Caco-2 (cell line): ENCODE results near the gene ANK2. TPM values are rescaled to one million over a fixed set of nuclear protein-coding genes. Genes with fewer than 3 reads are reported as not detected.

ENCODE experiments used
- BruUV-seq: library from RNA; stranded (reverse); fragments of 400-500 nt; replicated peaks from 2 replicates; lab custom pipeline; 2021; lab: Mats Ljungman, UMichigan
- CTCF ChIA-PET: fragments of 300-600 bp; sonication (Branson Sonifier 250); formaldehyde crosslinking; loops from one replicate; lab custom pipeline; 2022; ENCODE audit warnings: antibody characterized with exemption; lab: Charles Lee
- POLR2A ChIA-PET: fragments of 300-600 bp; sonication (Branson Sonifier 250); formaldehyde crosslinking; loops from one replicate; lab custom pipeline; 2022; ENCODE audit warnings: antibody characterized with exemption; lab: Charles Lee
- DNase-seq, 2 experiments: peaks; one replicate each; pipeline versions ENCODE4 v3.0.0 to v3.0.0-alpha.2; 2020 to 2022
- H3K27me3 ChIP-seq: replicated peaks from 2 replicates; pipeline ENCODE4 v1.6.0; 2011; ENCODE audit warnings: low read length; ENCODE audit not compliant: control insufficient read depth, insufficient read depth
- H3K36me3 ChIP-seq: 2 replicates; pipeline ENCODE4 v1.5.1; 2011; ENCODE audit warnings: low read length; ENCODE audit not compliant: control insufficient read depth, insufficient read depth
- H3K4me1 ChIP-seq: fragments of 250-450 bp; sonication (Bioruptor Pico); 2 replicates; pipeline ENCODE4 v1.5.1; 2020; ENCODE audit warnings: mild to moderate bottlenecking
- H3K4me3 ChIP-seq: 2 replicates; pipeline ENCODE4 v1.5.1; 2011; ENCODE audit warnings: low read depth, mild to moderate bottlenecking, control low read depth, low read length
- H3K9me3 ChIP-seq: fragments of 250-450 bp; sonication (Bioruptor Pico); 2 replicates; pipeline ENCODE4 v1.5.1; 2020; ENCODE audit warnings: mild to moderate bottlenecking, moderate library complexity
- H3K27ac Mint-ChIP-seq: one replicate; pipeline ENCODE4 v1.8.0; 2022; ENCODE audit warnings: mixed read lengths; ENCODE audit not compliant: unreplicated experiment
- H3K27me3 Mint-ChIP-seq: one replicate; pipeline ENCODE4 v1.8.0; 2022; ENCODE audit warnings: mixed read lengths; ENCODE audit not compliant: insufficient read depth, unreplicated experiment
- H3K36me3 Mint-ChIP-seq: one replicate; pipeline ENCODE4 v1.8.0; 2022; ENCODE audit warnings: mild to moderate bottlenecking, mixed read lengths; ENCODE audit not compliant: insufficient read depth, unreplicated experiment
- H3K4me1 Mint-ChIP-seq: one replicate; pipeline ENCODE4 v1.8.0; 2022; ENCODE audit warnings: low read depth, mixed read lengths; ENCODE audit not compliant: unreplicated experiment
- H3K4me3 Mint-ChIP-seq: one replicate; pipeline ENCODE4 v1.8.0; 2022; ENCODE audit warnings: mild to moderate bottlenecking, moderate library complexity, mixed read lengths; ENCODE audit not compliant: unreplicated experiment
- H3K9me3 Mint-ChIP-seq: one replicate; pipeline ENCODE4 v1.8.0; 2022; ENCODE audit warnings: mixed read lengths; ENCODE audit not compliant: unreplicated experiment
- CTCF ChIP-seq, 2 experiments: fragments of 200-600 bp in 1 of 2; IDR thresholded peaks; 1 replicate in 1 of 2; 2 replicates in 1 of 2; pipeline versions ENCODE4 v1.5.1 to v1.8.0; 2011 to 2022; ENCODE audit warnings: antibody characterized with exemption in 1 of 2, control low read depth in 1 of 2, inconsistent platforms in 1 of 2, low read depth in 1 of 2, low read length in 1 of 2, mild to moderate bottlenecking in 1 of 2, moderate library complexity in 1 of 2; ENCODE audit not compliant: insufficient read depth in 1 of 2, severe bottlenecking in 1 of 2, unreplicated experiment in 1 of 2
- intact Hi-C: fragments of 100-400 bp; cut with micrococcal nuclease; formaldehyde crosslinking; loops from one replicate; pipeline ENCODE4 v1.10.0; 2022; ENCODE audit not compliant: unreplicated experiment
- total RNA-seq: library from RNA; stranded (reverse); gene quantifications from 2 replicates; pipeline ENCODE4 v1.2.3, GENCODE V29; 2022

Gene ANK2
- total RNA-seq, 1 experiment from 2014 or later = 26.3 TPM

GRCh38 chr4:113339430-113339813, 290.0 kb downstream of the ANK2 start:
- Mint-ChIP-seq H3K9me3 (no peaks in the 10 kb centered on the region), H3K4me1 (no peaks in the 10 kb centered on the region), H3K36me3 (no peaks in the 10 kb centered on the region), H3K27ac (no peak overlapping the region), H3K27me3 (no peaks in the 10 kb centered on the region), H3K4me3 (no peak overlapping the region)
- DNase-seq = no peak
- H3K27me3 ChIP-seq = no peaks in the 10 kb centered on the region
- H3K9me3 ChIP-seq = no peaks in the 10 kb centered on the region
- no peak overlapping the region for H3K4me3 ChIP-seq
- no peaks in the 10 kb centered on the region for H3K36me3 ChIP-seq
- intact Hi-C loops = no loop called here
- no TSS peak for BruUV-seq
- POLR2A ChIA-PET = no interaction called here
- CTCF ChIA-PET = no interaction called here
- no peaks in the 10 kb centered on the region for H3K4me1 ChIP-seq
- no peak for TF ChIP-seq CTCF (IDR thresholded peaks at IDR 0.05; ENCODE audit: insufficient read depth in 1 of 2, low read depth in 1 of 2, low read length in 1 of 2, severe bottlenecking in 1 of 2, unreplicated experiment in 1 of 2)

- no peaks in the 10 kb centered on the region for H3K9me3 ChIP-seq
- no peak overlapping the region for H3K4me3 Mint-ChIP-seq
- H3K4me1 Mint-ChIP-seq = no peaks in the 10 kb centered on the region
- no peak overlapping the region for H3K27ac Mint-ChIP-seq
- ChIA-PET POLR2A (no interaction called here), CTCF (no interaction called here)
- no peaks in the 10 kb centered on the region for H3K9me3 Mint-ChIP-seq
- no peak for DNase-seq
- no peaks in the 10 kb centered on the region for H3K36me3 Mint-ChIP-seq
- no peak overlapping the region for H3K4me3 ChIP-seq
- TF ChIP-seq CTCF (IDR thresholded peaks at IDR 0.05; ENCODE audit: insufficient read depth in 1 of 2, low read depth in 1 of 2, low read length in 1 of 2, severe bottlenecking in 1 of 2, unreplicated experiment in 1 of 2) = no peak
- no TSS peak for BruUV-seq
- H3K4me1 ChIP-seq = no peaks in the 10 kb centered on the region
- H3K36me3 ChIP-seq = no peaks in the 10 kb centered on the region
- intact Hi-C loops = no loop called here
- H3K27me3 Mint-ChIP-seq = no peaks in the 10 kb centered on the region
- H3K27me3 ChIP-seq = no peaks in the 10 kb centered on the region
Observed at GRCh38 chr4:113344100-113344499, 294.6 kb downstream of the ANK2 start.

- TF ChIP-seq CTCF (IDR thresholded peaks at IDR 0.05; ENCODE audit: insufficient read depth in 1 of 2, low read depth in 1 of 2, low read length in 1 of 2, severe bottlenecking in 1 of 2, unreplicated experiment in 1 of 2) = no peak
- intact Hi-C loops = no loop called here
- H3K4me3 Mint-ChIP-seq = no peak overlapping the region
- ChIA-PET CTCF (no interaction called here), POLR2A (no interaction called here)
- H3K9me3 ChIP-seq = no peaks in the 10 kb centered on the region
- no peaks in the 10 kb centered on the region for H3K27me3 Mint-ChIP-seq
- H3K4me3 ChIP-seq = no peak overlapping the region
- H3K36me3 ChIP-seq = no peaks in the 10 kb centered on the region
- no peaks in the 10 kb centered on the region for H3K27me3 ChIP-seq
- DNase-seq = no peak
- H3K27ac Mint-ChIP-seq = no peak overlapping the region
- no TSS peak for BruUV-seq
- no peaks in the 10 kb centered on the region for H3K9me3 Mint-ChIP-seq
- no peaks in the 10 kb centered on the region for H3K4me1 ChIP-seq
- H3K4me1 Mint-ChIP-seq = no peaks in the 10 kb centered on the region
- H3K36me3 Mint-ChIP-seq = no peaks in the 10 kb centered on the region
Observed at GRCh38 chr4:113347245-113347644, 297.8 kb downstream of the ANK2 start.
